Keratinocyte (primary cell): Measurements from ENCODE around the gene CPED1. TPM values are rescaled to one million over a fixed set of nuclear protein-coding genes. Genes with fewer than 3 reads are reported as not detected.

Experiments used
- DNase-seq: peaks from one replicate; pipeline ENCODE4 v3.0.0-alpha.2; 2011; ENCODE audit warnings: low read depth, missing footprints, low spot score
- FAIRE-seq: peaks from 2 replicates; lab custom pipeline; 2011; peaks lifted over from hg19 to GRCh38; lab: Jason Lieb, UNC
- H2AFZ ChIP-seq: 2 replicates; pipeline ENCODE4 v1.6.0; 2012; ENCODE audit warnings: low read length, control low read depth, inconsistent platforms; ENCODE audit not compliant: control insufficient read depth
- H3K27ac ChIP-seq: 2 replicates; pipeline ENCODE4 v1.5.1; 2011; ENCODE audit warnings: low read length; ENCODE audit not compliant: control insufficient read depth, insufficient read depth
- H3K27me3 ChIP-seq: 3 replicates; pipeline ENCODE4 v1.6.0; 2011; ENCODE audit warnings: low read length; ENCODE audit not compliant: control insufficient read depth, insufficient read depth; ENCODE audit errors: extremely low read depth
- H3K36me3 ChIP-seq, 2 experiments: 2 replicates in 1 of 2; 3 replicates in 1 of 2; pipeline ENCODE4 v1.5.1; 2011; ENCODE audit warnings: low read length in 2 of 2, mild to moderate bottlenecking in 1 of 2; ENCODE audit not compliant: control insufficient read depth in 2 of 2, insufficient read depth in 2 of 2; ENCODE audit errors: extremely low read depth in 1 of 2
- H3K4me1 ChIP-seq: 3 replicates; pipeline ENCODE4 v1.5.1; 2011; ENCODE audit warnings: low read length; ENCODE audit not compliant: control insufficient read depth, insufficient read depth; ENCODE audit errors: extremely low read depth
- H3K4me2 ChIP-seq: 3 replicates; pipeline ENCODE4 v1.6.0; 2011; ENCODE audit warnings: low read depth, low read length; ENCODE audit not compliant: control insufficient read depth, insufficient read depth; ENCODE audit errors: extremely low read depth
- H3K4me3 ChIP-seq, 3 experiments: fragments of 200-600 bp in 1 of 3; sonication (generic) in 1 of 3; 2 replicates in 2 of 3; 3 replicates in 1 of 3; pipeline ENCODE4 v1.5.1; 2011 to 2016; ENCODE audit warnings: low read length in 3 of 3, mild to moderate bottlenecking in 3 of 3, control low read depth in 2 of 3, inconsistent platforms in 1 of 3, low read depth in 1 of 3, mixed read lengths in 1 of 3, mixed run types in 1 of 3, moderate library complexity in 1 of 3; ENCODE audit not compliant: control insufficient read depth in 2 of 3, insufficient read depth in 2 of 3; ENCODE audit errors: extremely low read depth in 1 of 3
- H3K79me2 ChIP-seq: 2 replicates; pipeline ENCODE4 v1.6.0; 2012; ENCODE audit warnings: low read length; ENCODE audit not compliant: control insufficient read depth, insufficient read depth
- H3K9ac ChIP-seq: 3 replicates; pipeline ENCODE4 v1.6.0; 2011; ENCODE audit warnings: low read length; ENCODE audit not compliant: control insufficient read depth, insufficient read depth; ENCODE audit errors: extremely low read depth
- H3K9me1 ChIP-seq: 3 replicates; pipeline ENCODE4 v1.6.0; 2011; ENCODE audit warnings: low read length; ENCODE audit not compliant: control insufficient read depth, insufficient read depth; ENCODE audit errors: extremely low read depth
- H3K9me3 ChIP-seq: 2 replicates; pipeline ENCODE4 v1.5.1; 2012; ENCODE audit warnings: low read depth, low read length; ENCODE audit not compliant: control insufficient read depth
- H4K20me1 ChIP-seq: 3 replicates; pipeline ENCODE4 v1.6.0; 2011; ENCODE audit warnings: low read length; ENCODE audit not compliant: control insufficient read depth, insufficient read depth; ENCODE audit errors: extremely low read depth
- CTCF ChIP-seq, 3 experiments: IDR thresholded peaks in 1 of 3; conservative IDR thresholded peaks in 1 of 3; optimal IDR thresholded peaks in 1 of 3; 2 replicates in 2 of 3; 3 replicates in 1 of 3; pipeline versions ENCODE3 to v1.5.1; 2011; ENCODE audit warnings: low read length in 3 of 3, mild to moderate bottlenecking in 3 of 3, moderate library complexity in 2 of 3, control low read depth in 1 of 3, inconsistent platforms in 1 of 3; ENCODE audit not compliant: insufficient read depth in 2 of 3; ENCODE audit errors: extremely low read depth in 1 of 3
- EZH2 ChIP-seq: IDR thresholded peaks from one replicate; pipeline ENCODE4 v1.6.1; 2012; ENCODE audit warnings: inconsistent platforms, mild to moderate bottlenecking, low read length, moderate library complexity
- dilution Hi-C: fragments of 300-500 bp; cut with MboI; formaldehyde crosslinking; loops from one replicate; pipeline ENCODE4 v1.7.0; 2020; ENCODE audit warnings: low sequenced_read_pairs; ENCODE audit not compliant: extremely low pct_ligation_motif_present
- polyA plus RNA-seq, 5 experiments: library from polyadenylated mRNA; depleted of rRNA in 3 of 5; stranded (reverse) in 3 of 5; stranded (forward) in 1 of 5; unstranded in 1 of 5; fragments of >200 nt; gene quantifications; 1 replicate in 1 of 5; 2 replicates in 3 of 5; 3 replicates in 1 of 5; pipeline versions ENCODE4 v1.2.1 to v1.2.3, GENCODE V29; 2011 to 2012; ENCODE audit warnings: missing spikeins in 2 of 5, low read depth in 1 of 5, low replicate concordance in 1 of 5

Gene CPED1
- polyA plus RNA-seq, 1 donor (not counting 4 experiments of a cell fraction or from before 2014, with no cell fraction given) = 0.62 TPM

- no peaks in the 10 kb centered on the region for H3K36me3 ChIP-seq
- TF ChIP-seq CTCF (optimal IDR thresholded peaks at IDR 0.05 in 1 of 3, IDR thresholded peaks at IDR 0.05 in 1 of 3, conservative IDR thresholded peaks at IDR 0.05 in 1 of 3; ENCODE audit: extremely low read depth in 1 of 3, insufficient read depth in 2 of 3, low read length in 3 of 3) = no peak
- TF ChIP-seq EZH2 = no peak
- H3K9me3 ChIP-seq = no peaks in the 10 kb centered on the region
- no peak overlapping the region for H3K9ac ChIP-seq
- no peak overlapping the region for H3K27ac ChIP-seq
- no peak overlapping the region for H3K4me2 ChIP-seq
- no peaks in the 10 kb centered on the region for H3K4me1 ChIP-seq
- dilution Hi-C loops = no loop called here
- FAIRE-seq = no peak
- no peak overlapping the region for H2AFZ ChIP-seq
- H3K27me3 ChIP-seq = no peaks in the 10 kb centered on the region
- no peaks in the 10 kb centered on the region for H4K20me1 ChIP-seq
- H3K9me1 ChIP-seq = no peaks in the 10 kb centered on the region
- no peak for DNase-seq
- no peak overlapping the region for H3K4me3 ChIP-seq
- no peaks in the 10 kb centered on the region for H3K79me2 ChIP-seq
Observed at GRCh38 chr7:121198502-121198901, 210.0 kb downstream of the CPED1 start.

GRCh38 chr7:121202125-121202524 lies 213.6 kb downstream of the CPED1 start:
- H3K9me3 ChIP-seq = no peaks in the 10 kb centered on the region
- H3K36me3 ChIP-seq = no peaks in the 10 kb centered on the region
- no peak overlapping the region for H3K9ac ChIP-seq
- DNase-seq = no peak
- H3K27me3 ChIP-seq = no peaks in the 10 kb centered on the region
- no peak overlapping the region for H2AFZ ChIP-seq
- no peaks in the 10 kb centered on the region for H3K79me2 ChIP-seq
- no peak overlapping the region for H3K4me3 ChIP-seq
- no peaks in the 10 kb centered on the region for H3K9me1 ChIP-seq
- H3K27ac ChIP-seq = no peak overlapping the region
- H4K20me1 ChIP-seq = no peaks in the 10 kb centered on the region
- no peak overlapping the region for H3K4me2 ChIP-seq
- TF ChIP-seq EZH2 = no peak
- no peak for TF ChIP-seq CTCF (optimal IDR thresholded peaks at IDR 0.05 in 1 of 3, IDR thresholded peaks at IDR 0.05 in 1 of 3, conservative IDR thresholded peaks at IDR 0.05 in 1 of 3; ENCODE audit: extremely low read depth in 1 of 3, insufficient read depth in 2 of 3, low read length in 3 of 3)
- dilution Hi-C loops = no loop called here
- no peaks in the 10 kb centered on the region for H3K4me1 ChIP-seq
- FAIRE-seq = no peak
